ENCODE data around the gene DNAJC8. TPM values are rescaled to one million over a fixed set of nuclear protein-coding genes. Genes with fewer than 3 reads are reported as not detected.

DNAJC8 gene
- polyA plus RNA-seq, 3 donors, result 22.4 to 115 (median 63.5) TPM

GRCh38 chr1:28180306-28181305 lies 52.2 kb downstream of the DNAJC8 start:
- no peak overlapping the region for H3K27ac ChIP-seq (ENCODE audit: low read depth, low read length)
- WGBS, 3 donors, result 45 to 68% (median 59%) methylated on average over 12 of the region's 12 CpGs

DNA sequence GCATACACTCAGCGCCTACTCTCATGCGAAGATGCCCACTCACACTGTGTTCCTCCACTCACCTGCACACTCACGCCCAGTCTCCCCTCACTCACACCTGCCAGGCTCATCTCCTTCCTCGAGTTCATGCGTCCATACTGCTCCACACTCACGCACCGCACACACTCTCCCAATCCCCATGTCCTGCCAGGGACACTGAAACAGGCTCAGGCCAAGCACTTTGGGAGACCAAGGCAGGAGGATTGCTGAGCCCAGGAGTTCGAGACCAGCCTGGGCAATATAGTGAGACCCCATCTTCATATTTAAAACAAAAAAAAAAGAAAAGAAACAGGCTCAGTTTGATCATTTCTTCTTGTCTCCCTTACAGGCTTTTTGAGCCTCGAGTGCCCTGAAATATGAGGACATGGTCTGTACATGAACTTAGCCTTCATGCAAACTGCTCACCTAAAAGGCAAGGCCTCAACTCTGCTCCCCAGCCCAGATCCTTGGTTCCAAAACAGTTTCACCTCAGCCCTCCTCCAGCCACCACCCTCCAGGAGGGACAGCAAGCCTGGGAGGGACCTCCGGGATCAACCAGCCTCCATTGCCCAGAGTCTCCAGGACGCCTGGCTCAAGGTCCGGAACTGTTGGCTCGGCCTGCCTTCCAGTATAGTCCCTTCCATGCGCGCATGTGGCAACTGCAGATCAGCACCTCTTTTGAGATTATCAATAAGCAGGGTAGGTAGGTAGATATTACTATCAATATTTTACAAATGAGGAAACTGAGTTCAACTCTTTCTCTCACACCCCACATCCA lies 53.9 kb downstream of the DNAJC8 start:
- H3K27ac ChIP-seq (ENCODE audit: low read depth, low read length), result no peak overlapping the region
- 90 to 94% (median 94%) methylated on average over 15 of the region's 15 CpGs for WGBS, 3 donors

DNA sequence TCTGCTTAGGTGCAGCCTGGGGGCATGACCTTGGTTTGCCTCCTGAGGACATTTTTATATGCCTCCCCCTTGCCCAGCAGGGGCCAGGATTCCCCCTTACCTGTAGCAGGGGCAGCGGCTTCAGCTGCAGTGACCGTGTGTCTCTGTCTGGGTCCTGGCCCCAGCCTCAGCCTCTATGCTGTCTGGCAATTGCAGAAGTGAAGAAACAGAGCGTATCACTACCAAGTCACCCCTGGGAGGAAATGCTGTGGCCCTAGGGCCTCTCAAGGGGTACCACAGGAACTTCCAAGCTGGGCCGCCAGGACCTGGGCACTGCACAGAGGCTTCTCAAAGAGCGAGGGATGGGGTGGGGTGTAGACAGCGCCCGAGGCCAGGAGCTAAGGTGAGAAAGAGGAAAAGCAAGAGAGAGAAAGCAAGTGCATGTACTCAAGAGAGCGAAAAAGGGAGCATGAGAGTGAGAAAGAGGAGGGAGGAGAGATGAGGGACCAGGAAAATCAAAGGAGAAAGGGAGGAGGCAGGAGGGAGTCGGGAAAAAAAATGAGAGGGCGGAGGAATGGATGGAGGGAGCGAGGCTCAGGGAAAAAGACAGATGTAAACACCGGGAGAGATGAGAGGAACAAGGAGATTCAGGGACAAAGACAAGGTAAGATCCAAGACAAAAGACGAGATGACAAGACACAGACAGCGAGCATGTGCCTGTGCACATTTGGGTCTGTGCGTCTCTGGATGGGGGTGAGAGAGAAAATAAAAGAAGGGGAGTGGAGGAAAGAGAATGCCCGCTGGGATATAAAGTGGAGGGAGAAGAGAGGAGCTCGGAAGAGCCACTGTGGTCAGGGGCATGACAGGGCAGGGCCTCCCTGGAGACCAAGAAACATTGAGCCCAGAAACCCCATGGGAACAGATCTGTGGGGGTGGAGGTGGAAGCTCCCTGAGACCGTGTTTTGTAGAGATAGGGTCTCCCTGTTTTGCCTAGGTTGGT lies 56.0 kb downstream of the DNAJC8 start, which contains the start of gene PTAFR:
PTAFR (minus strand) TSS at position 199 of the 979 bp plus-strand sequence. CDS start 25,669 bp downstream, outside the sequence.
- no peak within 1 kb of the TSS for H3K27ac ChIP-seq (ENCODE audit: low read depth, low read length)
- WGBS, 3 donors, result 58 to 69% (median 68%) methylated on average over 18 of the region's 18 CpGs

- WGBS, 3 donors, result 61 to 78% (median 61%) methylated on average over 8 of the region's 8 CpGs
- H3K27ac ChIP-seq (ENCODE audit: low read depth, low read length), result no peak overlapping the region
Measured at GRCh38 chr1:28175955-28176485, 56.8 kb downstream of the DNAJC8 start.

GRCh38 chr1:28173980-28174297 lies 58.9 kb downstream of the DNAJC8 start:
- H3K27ac ChIP-seq (ENCODE audit: low read depth, low read length), result no peak overlapping the region
- WGBS, 3 donors, result 62 to 71% (median 67%) methylated on average over 5 of the region's 5 CpGs

DNA sequence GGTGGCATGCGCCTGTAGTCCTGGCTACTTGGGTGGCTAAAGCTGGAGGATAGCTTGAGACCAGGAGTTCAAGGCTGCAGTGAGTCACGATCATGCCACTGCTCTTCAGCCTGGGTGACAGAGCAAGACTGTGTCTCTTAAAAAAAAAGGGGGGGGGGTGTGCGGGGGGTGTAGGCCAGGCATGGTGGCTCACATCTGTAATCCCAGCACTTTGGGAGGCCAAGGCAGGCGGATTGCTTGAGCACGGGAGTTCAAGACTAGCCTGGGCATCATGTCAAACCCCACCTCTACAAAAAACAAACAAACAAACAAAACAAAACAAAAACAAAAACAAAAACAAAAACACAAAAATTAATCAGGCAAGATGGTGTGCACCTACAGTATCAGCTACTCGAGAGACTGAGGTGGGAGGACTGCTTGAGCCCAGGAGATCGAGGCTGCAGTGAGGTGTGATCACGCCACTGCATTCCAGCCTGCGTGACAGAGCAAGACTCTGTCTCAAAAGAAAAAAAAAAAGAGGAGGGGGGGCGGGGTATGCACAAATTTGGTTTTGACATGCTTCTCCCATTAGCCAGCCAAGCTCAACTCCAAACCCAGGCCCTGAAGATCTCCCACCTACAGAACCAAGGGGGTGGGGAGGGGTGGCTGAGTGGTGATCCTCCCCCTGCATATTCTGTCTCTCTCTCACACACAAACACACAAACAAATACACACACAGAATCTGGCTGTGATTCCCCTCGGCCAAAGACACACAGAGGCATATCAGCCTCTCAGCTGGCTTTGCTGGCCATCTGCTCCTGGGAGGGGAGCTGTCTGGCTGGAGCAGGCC lies 59.5 kb downstream of the DNAJC8 start:
- WGBS, 3 donors, result 58 to 73% (median 65%) methylated on average over 11 of the region's 11 CpGs

GRCh38 chr1:28172713-28173150 lies 60.1 kb downstream of the DNAJC8 start:
- H3K27ac ChIP-seq (ENCODE audit: low read depth, low read length), result no peak overlapping the region
- WGBS, 3 donors, result 23 to 35% (median 34%) methylated on average over 8 of the region's 8 CpGs

More for the DNA sequence above, 59.5 kb downstream of the DNAJC8 start:
- no peak overlapping the region for H3K27ac ChIP-seq (ENCODE audit: low read depth, low read length)

DNA sequence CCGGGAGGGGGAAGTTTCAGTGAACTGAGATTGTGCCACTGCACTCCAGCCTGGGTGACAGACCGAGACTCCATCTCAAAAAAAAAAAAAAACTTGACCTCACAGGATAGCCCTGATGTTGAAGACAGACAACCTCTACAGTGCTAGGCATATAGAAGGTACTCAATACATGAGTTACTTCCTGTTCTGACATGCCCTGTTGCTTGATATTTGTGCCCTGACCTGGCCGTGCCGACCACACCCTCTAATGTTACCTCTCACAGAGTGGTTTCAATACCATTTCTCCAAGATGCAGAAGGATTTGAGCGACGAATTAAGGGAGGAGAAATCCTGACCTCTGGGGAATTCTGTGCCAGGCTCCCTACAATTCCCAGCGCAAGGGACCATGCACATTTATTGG lies 61.6 kb downstream of the DNAJC8 start:
- WGBS, 3 donors, result 81 to 91% (median 89%) methylated on average over 7 of the region's 7 CpGs
- no peak overlapping the region for H3K27ac ChIP-seq (ENCODE audit: low read depth, low read length)

DNA sequence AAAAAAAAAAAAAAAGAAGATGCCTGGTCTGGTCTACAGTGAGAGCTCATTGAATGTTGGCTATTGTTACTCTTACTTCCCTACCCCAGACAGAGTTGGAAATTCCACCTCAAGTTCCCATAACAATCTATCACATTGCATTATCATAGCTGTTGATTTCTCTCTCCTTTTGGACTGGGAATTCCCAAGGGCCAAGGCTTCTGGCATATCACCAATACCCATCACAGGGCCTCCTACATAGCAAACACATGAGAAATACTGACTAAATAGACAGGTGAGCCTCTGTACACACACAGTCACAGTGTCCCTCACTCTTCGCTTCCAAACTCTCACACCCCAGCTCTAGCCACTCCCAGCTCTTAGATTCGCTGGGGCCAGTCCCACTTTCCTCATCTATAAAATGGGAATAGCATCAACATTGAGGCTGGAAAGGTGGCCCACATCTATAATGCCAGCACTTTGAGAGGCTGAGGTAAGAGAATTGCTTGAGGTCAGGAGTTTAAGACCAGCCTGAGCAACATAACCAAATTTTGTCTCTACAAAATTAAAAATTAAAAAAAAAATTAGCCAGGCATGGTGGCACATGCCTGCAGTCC lies 62.7 kb downstream of the DNAJC8 start:
- WGBS, 3 donors, result 89 to 93% (median 91%) methylated on average over 2 of the region's 2 CpGs
- H3K27ac ChIP-seq (ENCODE audit: low read depth, low read length), result no peak overlapping the region

DNA sequence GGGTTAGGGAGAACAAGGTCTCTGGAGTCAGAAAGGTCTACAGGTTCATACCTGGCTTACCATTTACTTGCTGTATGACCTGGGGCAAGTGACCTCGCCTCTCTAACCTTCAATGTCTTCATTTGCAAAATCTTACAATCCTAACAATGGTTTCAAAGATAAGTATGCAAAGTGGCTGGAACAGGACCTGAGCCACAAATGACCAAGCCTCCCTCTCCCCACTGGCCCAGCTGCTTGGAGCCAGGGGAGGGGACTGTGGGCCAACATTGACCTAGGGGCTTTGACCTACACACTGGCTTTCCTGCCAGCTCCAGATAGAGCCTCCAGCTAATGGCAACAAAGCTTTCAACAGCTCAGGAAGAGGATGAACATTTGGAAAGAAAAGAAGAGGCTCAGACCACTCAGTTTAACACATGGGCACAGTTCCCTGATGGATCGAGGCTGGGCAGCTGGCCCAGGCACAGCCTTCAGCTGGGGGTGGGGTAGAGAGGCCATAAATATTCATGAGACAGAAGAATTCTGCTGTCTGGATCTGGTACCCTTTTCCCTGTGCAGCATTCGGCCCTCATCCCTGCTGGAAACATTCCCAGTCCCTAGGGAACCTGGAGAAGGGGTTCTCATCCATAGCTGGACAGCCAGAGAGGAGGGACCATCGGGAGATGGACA lies 69.2 kb downstream of the DNAJC8 start:
- WGBS, 3 donors, result 43 to 55% (median 47%) methylated on average over 4 of the region's 4 CpGs
- H3K27ac ChIP-seq (ENCODE audit: low read depth, low read length), result no peak overlapping the region

- H3K27ac ChIP-seq (ENCODE audit: low read depth, low read length), result no peak overlapping the region
- 78 to 92% (median 89%) methylated on average over 7 of the region's 7 CpGs for WGBS, 3 donors
Measured at GRCh38 chr1:28162151-28162550, 70.7 kb downstream of the DNAJC8 start.

GRCh38 chr1:28161751-28162150 lies 71.1 kb downstream of the DNAJC8 start:
- no peak overlapping the region for H3K27ac ChIP-seq (ENCODE audit: low read depth, low read length)
- 85 to 87% (median 86%) methylated on average over 3 of the region's 3 CpGs for WGBS, 3 donors

GRCh38 chr1:28160782-28161266 lies 72.0 kb downstream of the DNAJC8 start:
- 38 to 78% (median 54%) methylated on average over 5 of the region's 5 CpGs for WGBS, 3 donors

DNA sequence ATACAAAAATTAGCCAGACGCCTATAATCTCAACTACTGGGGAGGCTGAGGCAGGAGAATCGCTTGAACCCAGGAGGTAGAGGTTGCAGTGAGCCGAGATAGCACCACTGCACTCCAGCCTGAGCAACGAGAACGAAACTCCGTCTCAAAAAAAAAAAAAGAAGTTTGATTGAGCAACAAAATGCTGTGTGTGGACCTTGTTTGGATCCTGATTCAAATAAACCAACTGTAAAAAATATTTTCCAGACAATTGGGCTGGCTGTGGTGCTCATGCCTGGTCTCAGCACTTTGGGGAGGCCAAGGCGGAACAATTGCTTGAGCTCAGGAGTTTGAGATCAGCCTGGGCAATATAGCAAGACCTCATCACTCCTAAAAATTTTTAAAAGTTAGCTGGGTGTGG lies 73.1 kb downstream of the DNAJC8 start:
- 64 to 96% (median 81%) methylated on average over 7 of the region's 7 CpGs for WGBS, 3 donors
- H3K27ac ChIP-seq (ENCODE audit: low read depth, low read length), result no peak overlapping the region

More at GRCh38 chr1:28160782-28161266, 72.0 kb downstream of the DNAJC8 start:
- no peak overlapping the region for H3K27ac ChIP-seq (ENCODE audit: low read depth, low read length)

- WGBS, 3 donors, result 91 to 94% (median 93%) methylated on average over 4 of the region's 4 CpGs
- H3K27ac ChIP-seq (ENCODE audit: low read depth, low read length), result no peak overlapping the region
Measured at GRCh38 chr1:28159243-28159642, 73.6 kb downstream of the DNAJC8 start.

DNA sequence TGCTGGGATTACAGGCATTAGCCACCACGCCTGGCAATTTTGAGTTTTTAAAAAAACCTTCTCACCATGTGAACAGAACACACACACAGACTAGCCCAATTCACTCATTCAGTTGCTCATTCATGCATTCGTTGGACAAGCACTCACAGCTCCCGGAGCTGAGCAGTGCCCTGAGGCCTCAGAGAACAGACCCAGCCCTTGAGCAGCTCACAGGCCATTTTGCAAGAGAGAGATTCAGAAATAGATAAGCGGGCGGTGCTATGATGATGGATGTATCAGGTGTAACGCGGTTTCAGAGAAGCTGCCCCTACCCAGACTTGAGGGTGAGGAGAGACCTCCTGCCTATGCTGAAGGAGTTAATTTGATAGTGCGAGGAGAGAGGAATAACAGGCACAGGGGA lies 74.9 kb downstream of the DNAJC8 start:
- no peak overlapping the region for H3K27ac ChIP-seq (ENCODE audit: low read depth, low read length)
- 90 to 93% (median 91%) methylated on average over 8 of the region's 8 CpGs for WGBS, 3 donors
